B cell (primary cell): Measurements from ENCODE around the gene MYBPHL. TPM values are rescaled to one million over a fixed set of nuclear protein-coding genes. Genes with fewer than 3 reads are reported as not detected.

Experiments used
- ATAC-seq: fragments of 200-7000 bp; cut with Tn5 transposase; one replicate; pipeline ENCODE4 v1.10.0; 2021; ENCODE audit warnings: low read depth, mild to moderate bottlenecking, moderate number of reproducible peaks, moderate library complexity
- CTCF ChIA-PET: fragments of 350-600 bp; sonication (Branson Sonifier 250); formaldehyde crosslinking; loops from one replicate; lab custom pipeline; 2021; ENCODE audit warnings: antibody characterized with exemption, inconsistent platforms; lab: Charles Lee
- POLR2A ChIA-PET: fragments of 350-600 bp; sonication (Branson Sonifier 250); formaldehyde crosslinking; loops from one replicate; lab custom pipeline; 2021; ENCODE audit warnings: antibody characterized with exemption; lab: Charles Lee
- DNase-seq: peaks from one replicate; pipeline ENCODE4 v3.0.0; 2013
- H2AFZ ChIP-seq: 2 replicates; pipeline ENCODE4 v1.6.1; 2012; ENCODE audit warnings: mild to moderate bottlenecking, low read depth, low read length; ENCODE audit not compliant: insufficient read depth, poor library complexity, severe bottlenecking
- H3K27ac ChIP-seq, 2 donors: 1 replicate in 1 of 2; 2 replicates in 1 of 2; pipeline ENCODE4 v1.5.1; 2012 to 2013; ENCODE audit warnings: low read length in 2 of 2, mild to moderate bottlenecking in 2 of 2, moderate library complexity in 1 of 2
- H3K27me3 ChIP-seq, 4 experiments: fragments of 200-600 bp in 1 of 4; sonication (generic) in 1 of 4; replicated peaks in 1 of 4; 1 replicate in 2 of 4; 2 replicates in 2 of 4; pipeline versions ENCODE4 v1.6.1 to v1.7.0; 2013 to 2016; ENCODE audit warnings: low read length in 3 of 4, mild to moderate bottlenecking in 2 of 4, mixed read lengths in 1 of 4, moderate library complexity in 1 of 4; ENCODE audit not compliant: insufficient read depth in 4 of 4, control insufficient read depth in 3 of 4; ENCODE audit errors: control extremely low read depth in 1 of 4
- H3K36me3 ChIP-seq, 2 experiments: replicated peaks in 1 of 2; 1 replicate in 1 of 2; 2 replicates in 1 of 2; pipeline versions ENCODE4 v1.6.1 to v1.7.1; 2013; ENCODE audit warnings: low read length in 1 of 2; ENCODE audit not compliant: insufficient read depth in 2 of 2, control insufficient read depth in 1 of 2; ENCODE audit errors: control extremely low read depth in 1 of 2, extremely low read depth in 1 of 2
- H3K4me1 ChIP-seq, 2 donors: fragments of 200-600 bp in 1 of 2; sonication (generic) in 1 of 2; 1 replicate in 1 of 2; 2 replicates in 1 of 2; pipeline versions ENCODE4 v1.5.1 to v1.6.1; 2013 to 2017; ENCODE audit warnings: low read length in 2 of 2; ENCODE audit not compliant: control insufficient read depth in 2 of 2, insufficient read depth in 2 of 2
- H3K4me2 ChIP-seq: replicated peaks from 2 replicates; pipeline ENCODE3; 2012; ENCODE audit warnings: mild to moderate bottlenecking, low read depth, low read length; ENCODE audit not compliant: poor library complexity, severe bottlenecking
- H3K4me3 ChIP-seq, 5 experiments: fragments of 200-600 bp in 1 of 5; sonication (generic) in 1 of 5; 1 replicate in 3 of 5; 2 replicates in 2 of 5; pipeline versions ENCODE4 v1.5.1 to v1.7.0; 2011 to 2016; ENCODE audit warnings: low read length in 4 of 5, mild to moderate bottlenecking in 4 of 5, low read depth in 2 of 5, control low read depth in 1 of 5, moderate library complexity in 1 of 5; ENCODE audit not compliant: insufficient read depth in 1 of 5; ENCODE audit errors: control extremely low read depth in 1 of 5, extremely low read depth in 1 of 5
- H3K79me2 ChIP-seq: fragments of 200-600 bp; sonication (generic); one replicate; pipeline ENCODE4 v1.6.0; 2016; ENCODE audit warnings: low read length; ENCODE audit not compliant: control insufficient read depth, insufficient read depth
- H3K9ac ChIP-seq: fragments of 200-600 bp; sonication (generic); 2 replicates; pipeline ENCODE4 v1.6.1; 2017; ENCODE audit warnings: mild to moderate bottlenecking, low read length, moderate library complexity
- H3K9me3 ChIP-seq, 3 donors: one replicate each; pipeline versions ENCODE4 v1.6.1 to v1.7.1; 2013; ENCODE audit warnings: low read length in 2 of 3; ENCODE audit not compliant: control insufficient read depth in 2 of 3, insufficient read depth in 1 of 3; ENCODE audit errors: control extremely low read depth in 1 of 3
- H4K20me1 ChIP-seq: 2 replicates; pipeline ENCODE4 v1.6.0; 2012; ENCODE audit warnings: mild to moderate bottlenecking, low read length; ENCODE audit not compliant: insufficient read depth, control insufficient read depth, poor library complexity, severe bottlenecking
- H3K27ac Mint-ChIP-seq: one replicate; pipeline ENCODE4 v1.8.0; 2021; ENCODE audit warnings: mixed read lengths
- H3K27me3 Mint-ChIP-seq: one replicate; pipeline ENCODE4 v1.8.0; 2021; ENCODE audit warnings: mixed read lengths
- H3K4me1 Mint-ChIP-seq: one replicate; pipeline ENCODE4 v1.8.0; 2021; ENCODE audit warnings: mixed read lengths
- H3K4me3 Mint-ChIP-seq: one replicate; pipeline ENCODE4 v1.8.0; 2021; ENCODE audit warnings: mixed read lengths
- H3K9me3 Mint-ChIP-seq: one replicate; pipeline ENCODE4 v1.8.0; 2022; ENCODE audit warnings: mixed read lengths; ENCODE audit not compliant: insufficient read depth
- EZH2 ChIP-seq: IDR thresholded peaks from 2 replicates; pipeline ENCODE4 v1.6.1; 2012; ENCODE audit warnings: borderline replicate concordance, low read depth, mild to moderate bottlenecking, moderate library complexity, low read length; ENCODE audit not compliant: insufficient read depth, poor library complexity, severe bottlenecking
- WGBS: methylation state at CpG from one replicate; pipeline ENCODE4 v1.1.5; 2013; ENCODE audit warnings: missing lambda C conversion rate; ENCODE audit not compliant: insufficient coverage; 5-methylcytosine and 5-hydroxymethylcytosine counted together
- intact Hi-C: fragments of 100-400 bp; cut with micrococcal nuclease; formaldehyde crosslinking; loops from one replicate; pipeline ENCODE4 v1.10.0; 2022
- polyA plus RNA-seq: library from polyadenylated mRNA; depleted of rRNA; stranded (reverse); fragments of >200 nt; gene quantifications from 2 replicates; pipeline ENCODE4 v1.2.3, GENCODE V29; 2012
- total RNA-seq, 2 donors: library from RNA; stranded (reverse); fragments of 120-200 nt in 1 of 2; gene quantifications; 1 replicate in 1 of 2; 2 replicates in 1 of 2; pipeline versions ENCODE4 v1.2.3 to v1.2.4, GENCODE V29; 2013 to 2022
- TF ChIP-seq, protein P1 (sequence below): fragments of 200-600 bp; IDR thresholded peaks from one replicate; pipeline ENCODE4 v1.8.0; 2022; ENCODE audit warnings: antibody characterized with exemption, mild to moderate bottlenecking

Gene MYBPHL
- total and polyA plus RNA-seq, 2 donors (not counting 1 experiment from before 2014, with no cell fraction given): not detected

- H3K79me2 ChIP-seq: no peaks in the 10 kb centered on the region
Measured at GRCh38 chr1:109282952-109283747, 23.7 kb downstream of the MYBPHL start, which contains the start of gene PSRC1. Gene PSRC1 (minus strand): TSS chr1:109283145.

More at GRCh38 chr1:109282952-109283747, 23.7 kb downstream of the MYBPHL start, which contains the start of gene PSRC1:
- ATAC-seq: peak; percentile 99
- under 1% methylated on average over 47 of the region's 56 CpGs for WGBS
- peak within 1 kb of the TSS; percentile 97 for H3K4me3 Mint-ChIP-seq
- H3K27me3 ChIP-seq: no peaks in the 10 kb centered on the region
- H3K9ac ChIP-seq: peak within 1 kb of the TSS; percentile 88
- peaks cover 12 to 19% of the 10 kb centered on the region in 2 donors for H3K4me1 ChIP-seq
- ChIA-PET CTCF (interaction anchor here (0.9 to 8.8 kb wide), 12 partner anchors 8 to 701 kb away, joined by 3 to 387 read pairs (median 4); partner anchors contain the start of genes AHCYL1 and SORT1), POLR2A (no interaction called here)
- H3K4me3 ChIP-seq: peak within 1 kb of the TSS; percentile 68 to 93 (median 80)
- H2AFZ ChIP-seq: peak within 1 kb of the TSS; percentile 88
- H3K4me1 Mint-ChIP-seq: peaks cover 16% of the 10 kb centered on the region
- peak within 1 kb of the TSS; percentile 92 for H3K4me2 ChIP-seq
- no peaks in the 10 kb centered on the region for H3K9me3 ChIP-seq
- H4K20me1 ChIP-seq: no peaks in the 10 kb centered on the region
- peak; percentile 94 for DNase-seq
- H3K27ac Mint-ChIP-seq: peak within 1 kb of the TSS; percentile 88
- intact Hi-C loops: loop anchor here (1.0 kb wide), 5 partner anchors 24 to 211 kb away; partner anchors contain the start of genes CYB561D1, MYBPHL and PSMA5
- no peaks in the 10 kb centered on the region for H3K9me3 Mint-ChIP-seq
- TF ChIP-seq EZH2: no peak
- TF ChIP-seq, protein P1, sequence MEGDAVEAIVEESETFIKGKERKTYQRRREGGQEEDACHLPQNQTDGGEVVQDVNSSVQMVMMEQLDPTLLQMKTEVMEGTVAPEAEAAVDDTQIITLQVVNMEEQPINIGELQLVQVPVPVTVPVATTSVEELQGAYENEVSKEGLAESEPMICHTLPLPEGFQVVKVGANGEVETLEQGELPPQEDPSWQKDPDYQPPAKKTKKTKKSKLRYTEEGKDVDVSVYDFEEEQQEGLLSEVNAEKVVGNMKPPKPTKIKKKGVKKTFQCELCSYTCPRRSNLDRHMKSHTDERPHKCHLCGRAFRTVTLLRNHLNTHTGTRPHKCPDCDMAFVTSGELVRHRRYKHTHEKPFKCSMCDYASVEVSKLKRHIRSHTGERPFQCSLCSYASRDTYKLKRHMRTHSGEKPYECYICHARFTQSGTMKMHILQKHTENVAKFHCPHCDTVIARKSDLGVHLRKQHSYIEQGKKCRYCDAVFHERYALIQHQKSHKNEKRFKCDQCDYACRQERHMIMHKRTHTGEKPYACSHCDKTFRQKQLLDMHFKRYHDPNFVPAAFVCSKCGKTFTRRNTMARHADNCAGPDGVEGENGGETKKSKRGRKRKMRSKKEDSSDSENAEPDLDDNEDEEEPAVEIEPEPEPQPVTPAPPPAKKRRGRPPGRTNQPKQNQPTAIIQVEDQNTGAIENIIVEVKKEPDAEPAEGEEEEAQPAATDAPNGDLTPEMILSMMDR: peak; percentile 71
- H3K27ac ChIP-seq: peak within 1 kb of the TSS in 1 of 2 donors; percentile 22
- no peaks in the 10 kb centered on the region for H3K36me3 ChIP-seq
- peaks cover 3% of the 10 kb centered on the region for H3K27me3 Mint-ChIP-seq
